Measurements from ENCODE around the gene CKS1B.

The CKS1B gene

GRCh38 chr1:155002464-155003226 lies 28.2 kb downstream of the CKS1B start, which contains the start of gene ZBTB7B:
TSS of gene ZBTB7B (plus strand) at chr1:155002802. CDS start at chr1:155014661, 11,859 bp downstream.
- DNase-seq (ENCODE audit: low read depth in 2 of 2), result no peak

DNA sequence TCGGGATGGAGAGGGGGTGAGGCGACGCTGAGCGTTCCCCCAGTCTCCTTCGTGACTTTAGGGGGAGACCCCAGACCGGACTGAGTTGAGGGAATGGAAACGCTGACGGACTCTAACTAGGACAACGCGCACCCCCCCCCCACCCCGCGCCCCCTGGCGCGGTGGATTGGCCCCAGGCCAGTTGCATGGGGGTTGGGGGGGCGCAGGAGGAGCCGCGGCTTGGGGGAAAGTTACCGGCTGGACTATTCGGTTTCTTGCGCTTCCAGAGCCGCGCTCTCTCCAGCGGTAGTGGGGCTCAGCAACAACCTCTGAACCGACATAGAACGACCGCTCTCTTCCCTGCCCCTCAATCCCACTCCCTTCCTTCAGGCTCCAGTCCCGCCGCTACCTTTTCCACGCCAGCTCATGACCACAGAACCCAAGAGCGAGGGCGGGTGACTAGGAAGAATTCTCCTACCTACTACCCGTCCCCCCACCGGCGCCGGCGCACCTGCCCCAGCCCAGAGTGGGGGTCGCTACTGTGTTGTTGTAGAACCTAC lies 28.8 kb downstream of the CKS1B start:
- no peak for DNase-seq (ENCODE audit: low read depth in 2 of 2)

- no peak for DNase-seq (ENCODE audit: low read depth in 2 of 2)
Observed at GRCh38 chr1:155003766-155004351, 29.4 kb downstream of the CKS1B start.

DNA sequence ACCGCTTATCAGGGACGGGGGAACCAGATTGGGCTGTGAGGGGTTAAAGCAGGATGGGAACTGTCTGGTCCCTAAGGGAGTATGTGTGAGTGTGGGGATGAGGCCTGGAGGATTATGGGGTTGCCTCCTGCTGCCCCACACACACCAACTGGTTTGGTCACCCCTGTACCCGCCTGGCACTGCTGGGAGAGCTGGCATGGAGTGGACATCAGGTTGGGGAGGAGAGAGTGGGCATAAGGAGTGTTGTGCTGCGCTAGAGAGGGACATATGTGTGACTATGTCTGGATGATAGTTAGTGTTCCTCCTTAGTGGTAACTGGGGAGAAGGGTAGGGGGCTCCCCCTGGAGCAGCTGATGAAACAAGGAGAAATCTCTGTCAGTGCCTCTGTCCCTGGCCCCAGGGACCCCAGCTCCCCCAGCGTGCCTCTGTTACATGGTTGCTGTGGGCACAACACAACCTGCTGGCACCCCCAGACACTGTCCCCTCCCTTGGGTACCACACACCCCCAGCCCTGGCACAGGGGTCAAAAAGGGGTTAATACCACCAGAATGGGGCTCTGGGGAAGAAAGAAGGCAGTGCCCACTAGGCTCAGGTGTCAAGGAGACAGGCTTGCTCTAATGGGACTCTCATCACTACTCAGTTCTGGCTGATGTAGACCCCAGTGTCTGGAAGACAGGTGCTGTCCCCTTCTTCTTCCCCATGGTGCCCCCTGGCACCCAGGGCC lies 30.0 kb downstream of the CKS1B start:
- DNase-seq (ENCODE audit: low read depth in 2 of 2), result no peak

DNA sequence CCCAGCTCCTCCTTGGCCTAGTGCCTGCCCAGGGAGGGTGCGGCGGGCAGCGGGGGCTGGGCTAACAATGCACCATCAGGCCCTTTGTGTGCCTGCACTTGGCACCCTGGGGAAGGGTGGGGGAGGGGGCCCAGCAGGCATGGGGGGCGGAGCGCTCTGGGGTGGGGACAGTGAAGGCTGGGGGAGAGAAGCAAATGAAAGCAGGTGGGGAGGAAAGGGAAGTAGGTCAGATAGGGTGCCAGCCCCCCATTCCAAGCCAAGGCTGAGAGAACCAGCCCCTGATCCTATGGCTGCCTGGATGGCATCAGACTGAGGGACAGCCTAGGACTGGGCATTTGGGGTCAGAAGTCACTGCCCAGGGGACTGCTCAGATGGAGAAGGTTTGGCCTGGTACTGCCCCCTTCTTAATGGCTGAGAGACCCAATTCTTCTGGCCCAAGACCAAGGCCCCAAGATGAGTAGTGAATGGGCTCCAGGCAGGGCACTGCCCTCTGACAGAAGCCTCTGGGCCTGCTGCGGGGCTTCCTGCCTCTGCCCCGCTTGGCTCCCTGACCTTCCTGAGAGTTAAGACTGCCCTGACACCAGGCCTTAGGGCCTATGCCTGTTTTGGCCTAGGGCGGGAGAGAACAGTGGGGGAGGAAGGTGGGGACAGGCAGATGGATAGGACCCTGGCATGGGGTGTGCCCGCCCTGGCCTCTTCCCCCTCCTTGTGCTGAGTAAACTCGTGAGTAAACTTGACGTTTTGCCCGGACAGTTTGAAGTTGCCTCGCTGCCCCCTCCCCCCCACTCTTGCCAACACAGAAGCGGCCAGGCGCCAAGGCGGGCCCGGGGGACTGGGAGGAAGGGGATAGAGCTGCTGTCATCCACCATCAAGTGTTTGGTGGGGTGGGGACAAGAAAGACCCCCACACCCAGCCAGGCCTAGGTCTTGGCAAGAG lies 30.9 kb downstream of the CKS1B start:
- DNase-seq (ENCODE audit: low read depth in 2 of 2), result no peak

- no peak for DNase-seq (ENCODE audit: low read depth in 2 of 2)
Observed at GRCh38 chr1:155006601-155007101, 32.2 kb downstream of the CKS1B start.

- DNase-seq (ENCODE audit: low read depth in 2 of 2), result no peak
Observed at GRCh38 chr1:155007251-155007828, 32.9 kb downstream of the CKS1B start.

- DNase-seq (ENCODE audit: low read depth in 2 of 2), result peak; percentile 71 to 85
Observed at GRCh38 chr1:155008015-155008941, 33.8 kb downstream of the CKS1B start.

- peak in 1 of 2 donors; percentile 30 for DNase-seq (ENCODE audit: low read depth in 2 of 2)
Observed at GRCh38 chr1:155009221-155009711, 34.8 kb downstream of the CKS1B start.

- DNase-seq (ENCODE audit: low read depth in 2 of 2), result no peak
Observed at GRCh38 chr1:155009742-155010141, 35.3 kb downstream of the CKS1B start.

DNA sequence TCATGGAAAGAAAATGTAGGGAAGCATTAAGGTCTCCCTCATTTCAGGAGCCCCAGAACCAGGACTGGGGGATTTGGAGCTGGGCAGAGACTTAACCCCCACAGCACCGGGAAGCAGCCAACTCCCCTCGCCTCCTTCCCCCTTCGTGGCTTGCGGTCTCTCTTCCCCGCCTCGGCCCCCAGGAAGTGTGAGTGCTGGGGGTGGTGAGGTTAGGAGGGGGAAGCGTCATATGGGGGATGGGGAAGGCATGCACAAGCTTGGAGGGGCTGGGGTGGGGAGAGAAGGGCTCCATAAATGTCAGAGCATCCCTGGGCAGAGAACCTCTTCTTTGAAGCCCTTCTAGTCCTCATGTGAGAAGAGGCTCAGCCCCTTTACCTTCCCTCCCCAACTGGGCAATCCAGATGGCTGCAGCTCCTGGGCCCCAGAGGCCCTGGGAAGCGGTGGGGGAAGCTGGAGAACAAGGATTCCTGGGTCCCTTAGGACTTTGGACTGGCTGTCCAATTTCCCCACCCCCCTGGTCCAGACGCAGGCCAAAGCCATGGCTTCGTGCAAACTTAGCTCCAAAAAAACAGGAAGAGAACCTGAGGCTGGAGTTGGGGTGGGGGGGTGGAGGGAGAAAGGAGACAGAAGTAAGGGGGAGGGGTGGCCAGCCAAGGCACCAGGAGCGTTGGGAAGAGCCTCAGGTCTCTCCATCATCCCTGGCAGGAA lies 35.9 kb downstream of the CKS1B start:
- DNase-seq (ENCODE audit: low read depth in 2 of 2), result no peak

DNA sequence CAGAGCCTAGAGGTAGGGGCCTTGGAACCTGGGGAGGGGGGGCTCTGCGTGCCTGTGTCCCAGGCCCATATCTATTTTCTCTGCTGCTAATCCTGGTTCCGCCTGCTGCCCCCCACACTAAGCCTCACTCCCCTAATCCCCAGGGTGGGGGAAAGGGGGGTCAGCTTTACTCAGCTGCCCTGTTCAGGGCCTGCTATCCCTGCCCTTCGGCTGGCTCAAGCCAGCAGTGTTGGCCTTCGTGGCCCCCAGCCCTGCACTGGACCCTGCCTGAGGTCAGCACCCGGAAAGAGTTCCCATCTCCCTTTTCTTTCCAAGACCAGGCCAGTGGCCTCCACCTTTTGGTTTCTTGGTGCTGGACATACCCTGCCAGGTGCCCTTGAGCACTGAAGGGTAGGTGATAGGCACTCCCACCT lies 36.5 kb downstream of the CKS1B start:
- no peak for DNase-seq (ENCODE audit: low read depth in 2 of 2)

DNA sequence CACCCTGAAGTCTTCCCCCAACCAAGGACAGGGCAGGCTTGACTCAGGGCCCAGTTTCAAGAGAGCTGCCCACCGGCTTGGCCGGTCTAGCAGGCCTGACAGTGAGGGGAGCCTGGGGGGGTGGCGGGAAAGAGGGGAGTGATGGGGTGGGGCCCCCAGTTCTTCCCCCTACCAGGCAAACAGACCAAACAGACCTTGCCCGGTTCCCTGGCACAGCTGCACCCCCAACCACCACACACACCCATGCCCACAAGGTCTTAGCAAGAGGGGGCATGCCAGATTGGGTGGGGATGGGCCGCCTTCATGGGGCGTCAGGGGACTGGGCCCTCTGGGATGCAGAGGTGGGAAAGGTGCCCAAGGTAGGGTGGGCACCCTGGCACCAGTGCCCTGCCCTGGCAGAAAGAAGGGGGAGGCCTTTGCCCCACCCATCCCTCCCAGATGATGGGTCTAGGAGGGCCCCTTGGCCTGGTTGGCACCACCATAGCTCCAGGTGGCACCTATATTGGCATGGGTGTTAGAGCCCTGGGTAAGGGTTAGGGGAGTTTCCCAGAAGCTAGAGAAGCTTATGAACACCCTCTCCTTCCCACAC lies 37.0 kb downstream of the CKS1B start:
- DNase-seq (ENCODE audit: low read depth in 2 of 2), result no peak

GRCh38 chr1:155012026-155012546 lies 37.6 kb downstream of the CKS1B start:
- DNase-seq (ENCODE audit: low read depth in 2 of 2), result peak in 1 of 2 donors; percentile 42

- no peak for DNase-seq (ENCODE audit: low read depth in 2 of 2)
Observed at GRCh38 chr1:155012776-155013602, 38.5 kb downstream of the CKS1B start.

GRCh38 chr1:155013632-155014031 lies 39.2 kb downstream of the CKS1B start:
- no peak for DNase-seq (ENCODE audit: low read depth in 2 of 2)

Measured in stimulated activated CD4-positive, alpha-beta T cell treated with anti-CD3 and anti-CD28 coated beads, Interleukin-4, amount 100 ng/mL, for 48 hours (primary cell).